ENCODE results near the gene MPHOSPH9.

MPHOSPH9 gene

GRCh38 chr12:123148655-123149054 lies 84.3 kb downstream of the MPHOSPH9 start:
- TF ChIP-seq USF1 (IDR thresholded peaks at IDR 0.05) (no peak), ZBTB7A (IDR thresholded peaks at IDR 0.05; ENCODE audit: low read depth) (no peak), EP300 (IDR thresholded peaks at IDR 0.05; ENCODE audit: borderline replicate concordance) (no peak), NFIC (IDR thresholded peaks at IDR 0.05) (no peak), RAD21 (IDR thresholded peaks at IDR 0.05; ENCODE audit: low read depth) (no peak), TEAD4 (IDR thresholded peaks at IDR 0.05) (no peak), YY1 (IDR thresholded peaks at IDR 0.05; ENCODE audit: low read depth) (no peak)

GRCh38 chr12:123148223-123148622 lies 84.7 kb downstream of the MPHOSPH9 start:
- TF ChIP-seq YY1 (IDR thresholded peaks at IDR 0.05; ENCODE audit: low read depth) (no peak), REST (IDR thresholded peaks at IDR 0.05; ENCODE audit: low read depth) (no peak), TAF1 (IDR thresholded peaks at IDR 0.05; ENCODE audit: low read depth) (no peak), ZBTB7A (IDR thresholded peaks at IDR 0.05; ENCODE audit: low read depth) (no peak), MAX (IDR thresholded peaks at IDR 0.05) (no peak), USF1 (IDR thresholded peaks at IDR 0.05) (no peak), EGR1 (IDR thresholded peaks at IDR 0.05) (no peak), TCF12 (IDR thresholded peaks at IDR 0.05; ENCODE audit: low read depth) (no peak), CEBPB (IDR thresholded peaks at IDR 0.05) (no peak), NFIC (IDR thresholded peaks at IDR 0.05) (no peak), TEAD4 (IDR thresholded peaks at IDR 0.05) (no peak), CREB1 (IDR thresholded peaks at IDR 0.05; ENCODE audit: low read depth) (no peak), EP300 (IDR thresholded peaks at IDR 0.05; ENCODE audit: borderline replicate concordance) (no peak), FOXM1 (IDR thresholded peaks at IDR 0.05; ENCODE audit: borderline replicate concordance, low read depth) (no peak), RAD21 (IDR thresholded peaks at IDR 0.05; ENCODE audit: low read depth) (no peak)

- TF ChIP-seq CREB1 (IDR thresholded peaks at IDR 0.05; ENCODE audit: low read depth) = no peak
- no peak for TF ChIP-seq EP300 (IDR thresholded peaks at IDR 0.05; ENCODE audit: borderline replicate concordance)
- no peak for TF ChIP-seq TCF12 (IDR thresholded peaks at IDR 0.05; ENCODE audit: low read depth)
- TF ChIP-seq YY1 (IDR thresholded peaks at IDR 0.05; ENCODE audit: low read depth) = no peak
- TF ChIP-seq CEBPB (IDR thresholded peaks at IDR 0.05) = no peak
- TF ChIP-seq MAX (IDR thresholded peaks at IDR 0.05) = no peak
- TF ChIP-seq EGR1 (IDR thresholded peaks at IDR 0.05) = no peak
- TF ChIP-seq USF1 (IDR thresholded peaks at IDR 0.05) = no peak
- TF ChIP-seq TAF1 (IDR thresholded peaks at IDR 0.05; ENCODE audit: low read depth) = no peak
- no peak for TF ChIP-seq TEAD4 (IDR thresholded peaks at IDR 0.05)
- no peak for TF ChIP-seq FOXM1 (IDR thresholded peaks at IDR 0.05; ENCODE audit: borderline replicate concordance, low read depth)
- TF ChIP-seq ZBTB7A (IDR thresholded peaks at IDR 0.05; ENCODE audit: low read depth) = no peak
- no peak for TF ChIP-seq NFIC (IDR thresholded peaks at IDR 0.05)
- TF ChIP-seq REST (IDR thresholded peaks at IDR 0.05; ENCODE audit: low read depth) = no peak
- TF ChIP-seq RAD21 (IDR thresholded peaks at IDR 0.05; ENCODE audit: low read depth) = no peak
These were observed 87.7 kb downstream of the MPHOSPH9 start for GRCh38 chr12:123145211-123145610.

- TF ChIP-seq TEAD4 (IDR thresholded peaks at IDR 0.05) = no peak
- no peak for TF ChIP-seq FOXM1 (IDR thresholded peaks at IDR 0.05; ENCODE audit: borderline replicate concordance, low read depth)
- TF ChIP-seq CEBPB (IDR thresholded peaks at IDR 0.05) = no peak
- TF ChIP-seq REST (IDR thresholded peaks at IDR 0.05; ENCODE audit: low read depth) = no peak
- TF ChIP-seq TAF1 (IDR thresholded peaks at IDR 0.05; ENCODE audit: low read depth) = no peak
- no peak for TF ChIP-seq RAD21 (IDR thresholded peaks at IDR 0.05; ENCODE audit: low read depth)
- TF ChIP-seq EP300 (IDR thresholded peaks at IDR 0.05; ENCODE audit: borderline replicate concordance) = no peak
- no peak for TF ChIP-seq ZBTB7A (IDR thresholded peaks at IDR 0.05; ENCODE audit: low read depth)
- no peak for TF ChIP-seq NFIC (IDR thresholded peaks at IDR 0.05)
- no peak for TF ChIP-seq YY1 (IDR thresholded peaks at IDR 0.05; ENCODE audit: low read depth)
- no peak for TF ChIP-seq MAX (IDR thresholded peaks at IDR 0.05)
- TF ChIP-seq EGR1 (IDR thresholded peaks at IDR 0.05) = no peak
- TF ChIP-seq TCF12 (IDR thresholded peaks at IDR 0.05; ENCODE audit: low read depth) = no peak
- TF ChIP-seq CREB1 (IDR thresholded peaks at IDR 0.05; ENCODE audit: low read depth) = no peak
- TF ChIP-seq USF1 (IDR thresholded peaks at IDR 0.05) = no peak
These were observed 89.0 kb downstream of the MPHOSPH9 start for GRCh38 chr12:123143736-123144461.
